Fibroblast of skin of abdomen (primary cell): ENCODE measurements around the gene HECW1.
"Not testable (repeated sequence)": the region's sequence is repeated elsewhere in the genome, so short reads cannot be mapped to it uniquely, and the experiment has no call there.

Source experiments
- DNase-seq: peaks from one replicate; pipeline ENCODE4 v3.0.0-alpha.2; 2013

The HECW1 gene

GRCh38 chr7:43211286-43211685, 98.8 kb downstream of the HECW1 start:
- DNase-seq = no peak

DNA sequence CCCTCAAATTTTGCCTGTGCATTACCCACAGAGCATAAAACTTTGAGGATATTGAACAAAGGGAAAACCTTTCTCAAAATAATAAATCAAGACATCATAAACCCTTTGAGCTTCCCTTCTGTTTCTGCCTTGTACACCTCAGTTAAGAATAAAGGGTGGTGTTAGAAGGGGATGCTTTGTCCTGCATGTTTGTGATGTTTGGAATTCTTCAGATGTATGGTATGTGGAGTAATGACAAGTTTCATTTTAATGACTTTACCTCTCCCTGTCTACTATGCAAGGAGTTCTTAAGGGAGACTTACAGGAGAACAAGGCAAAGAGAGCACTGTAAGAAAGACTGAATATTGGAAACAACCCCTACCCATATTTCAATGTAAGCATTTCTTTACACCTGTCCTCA, 99.2 kb downstream of the HECW1 start:
- peak; percentile 60 for DNase-seq

DNA sequence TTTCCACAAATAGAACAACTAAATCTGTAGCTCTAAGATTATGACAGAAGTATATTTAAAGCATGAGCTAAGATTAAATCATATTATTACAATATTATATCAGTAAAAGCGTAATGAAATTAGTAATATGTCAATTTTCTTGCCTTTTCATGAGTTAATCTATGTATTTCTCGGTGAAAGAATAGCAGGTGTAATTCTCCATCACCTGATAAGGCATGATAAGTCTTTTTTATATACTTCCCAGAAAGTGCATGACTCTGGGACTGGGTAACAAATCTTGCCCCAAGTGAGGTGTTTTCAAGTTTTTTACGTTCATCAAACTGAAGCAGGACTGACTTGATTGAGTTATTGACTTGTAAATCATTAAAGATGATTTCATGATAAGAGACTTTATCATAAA, 100.5 kb downstream of the HECW1 start:
- no peak for DNase-seq

- DNase-seq = no peak
These were observed 102.6 kb downstream of the HECW1 start for GRCh38 chr7:43215061-43215460.

- no peak for DNase-seq
These were observed 104.6 kb downstream of the HECW1 start for GRCh38 chr7:43217055-43217454.

DNA sequence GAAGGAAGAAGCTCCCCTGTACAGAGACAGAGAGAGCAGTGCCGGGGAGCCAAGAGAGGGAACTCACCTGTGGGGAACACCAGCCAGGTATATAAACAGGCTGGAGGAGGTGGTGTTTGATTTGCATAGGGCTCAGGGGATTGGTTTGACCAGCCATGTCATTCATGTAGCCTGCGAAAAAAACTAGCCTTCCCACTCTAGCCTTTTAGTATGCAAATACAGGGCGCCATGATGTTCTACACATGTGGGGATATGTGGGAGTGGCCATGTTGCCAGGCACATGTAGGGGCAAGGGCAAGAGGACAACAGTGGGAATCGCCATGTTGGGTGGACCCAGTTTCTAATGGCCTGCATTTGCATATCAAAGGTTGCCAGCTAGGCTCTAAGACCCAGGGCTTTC, 106.5 kb downstream of the HECW1 start:
- DNase-seq = not testable (repeated sequence)

- DNase-seq = peak; percentile 84
These were observed 107.8 kb downstream of the HECW1 start for GRCh38 chr7:43220250-43220649.

- DNase-seq = no peak
These were observed 108.3 kb downstream of the HECW1 start for GRCh38 chr7:43220742-43221141.

DNA sequence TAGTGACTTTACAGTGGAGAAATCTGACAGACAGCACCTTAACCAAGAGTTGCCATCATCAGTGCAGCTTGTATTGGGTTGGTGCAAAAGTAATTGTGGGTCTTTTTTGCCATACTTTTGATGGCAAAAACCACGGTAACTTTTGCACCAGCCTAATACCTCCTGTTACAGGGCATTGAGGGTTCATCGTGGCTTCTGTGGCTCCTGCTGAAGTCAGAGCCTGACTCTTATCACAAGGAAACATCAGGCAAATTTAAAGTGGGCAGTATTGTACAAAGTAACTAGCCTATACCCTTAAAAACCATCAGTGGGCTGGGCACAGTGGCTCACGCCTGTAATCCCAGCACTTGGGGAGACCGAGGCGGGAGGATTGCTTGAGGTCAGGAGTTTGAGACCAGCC, 117.4 kb downstream of the HECW1 start:
- no peak for DNase-seq

- no peak for DNase-seq
These were observed 119.9 kb downstream of the HECW1 start for GRCh38 chr7:43232366-43232765.

- DNase-seq = no peak
These were observed 121.6 kb downstream of the HECW1 start for GRCh38 chr7:43234073-43234472.

GRCh38 chr7:43234968-43235367, 122.5 kb downstream of the HECW1 start:
- no peak for DNase-seq

GRCh38 chr7:43240565-43240964, 128.1 kb downstream of the HECW1 start:
- DNase-seq = no peak

DNA sequence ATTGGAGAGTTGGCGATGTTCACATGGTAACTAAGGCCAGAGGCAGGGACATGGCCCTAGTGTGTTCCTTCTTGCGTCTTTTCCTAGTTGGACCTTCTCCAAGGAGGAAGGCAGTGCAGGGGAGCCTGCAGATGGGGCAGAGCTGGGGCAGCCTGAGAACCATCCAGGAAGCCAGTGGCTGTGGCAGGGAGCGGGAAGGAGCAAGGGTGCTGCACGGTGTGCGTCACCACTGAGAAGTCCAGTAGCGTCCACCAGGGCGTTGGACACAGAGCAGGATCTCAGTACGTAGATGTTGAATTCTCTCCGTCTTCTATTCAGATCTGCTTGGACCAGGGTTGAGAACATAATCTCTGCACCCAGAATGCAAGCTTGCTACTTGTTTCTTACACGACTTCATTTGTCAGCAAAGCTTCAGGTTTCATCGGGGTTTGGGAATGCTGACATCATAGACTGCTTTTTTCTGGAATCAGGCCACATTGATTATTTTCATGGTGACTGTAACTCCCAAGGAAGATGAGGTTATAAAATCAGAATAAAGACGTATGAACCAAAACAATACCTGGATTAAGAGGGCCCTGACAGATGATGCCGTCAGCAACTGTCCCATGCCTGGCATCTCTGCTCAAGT, 130.3 kb downstream of the HECW1 start:
- DNase-seq = no peak

DNA sequence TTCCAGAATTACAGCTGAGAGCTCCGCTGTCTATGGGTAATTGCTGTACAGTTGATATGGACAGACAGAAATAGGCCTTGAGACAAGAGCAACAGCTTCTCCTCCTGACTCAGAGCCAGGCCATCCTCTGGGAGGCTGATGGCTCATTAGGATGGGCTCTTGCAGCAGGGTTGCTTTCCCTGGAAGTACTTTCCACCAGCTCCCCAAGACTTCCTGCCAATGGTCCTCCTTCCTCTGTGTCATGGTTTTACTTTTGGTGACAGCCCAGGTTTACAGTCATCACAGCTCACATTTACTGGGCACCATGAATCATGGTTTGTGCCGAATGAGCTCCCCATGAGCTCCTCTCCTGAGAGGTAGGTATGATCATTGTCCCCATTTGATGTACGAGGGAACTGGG, 131.8 kb downstream of the HECW1 start:
- no peak for DNase-seq

GRCh38 chr7:43244784-43245183, 132.3 kb downstream of the HECW1 start:
- DNase-seq = no peak

DNA sequence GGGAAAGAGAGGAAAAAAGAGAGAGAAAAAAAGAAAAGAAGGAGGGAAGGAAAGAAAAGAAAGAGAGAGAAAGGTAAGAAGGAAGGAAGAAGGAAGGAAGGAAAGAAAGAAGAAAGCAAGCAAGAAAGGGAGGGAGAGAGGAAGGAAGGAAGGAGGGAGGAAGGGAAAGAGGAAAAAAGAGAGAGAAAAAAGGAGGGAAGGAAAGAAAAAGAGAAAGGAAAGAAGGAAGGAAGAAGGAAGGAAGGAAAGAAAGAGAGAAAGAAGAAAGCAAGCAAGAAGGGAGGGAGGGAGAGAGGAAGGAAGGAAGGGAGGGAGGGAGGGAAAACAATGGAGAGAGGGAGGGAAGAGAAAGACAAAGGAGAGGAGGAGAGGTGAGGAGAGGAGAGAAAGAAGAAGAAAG, 135.3 kb downstream of the HECW1 start:
- DNase-seq = no peak

GRCh38 chr7:43248553-43248952, 136.1 kb downstream of the HECW1 start:
- no peak for DNase-seq

GRCh38 chr7:43248961-43249822, 136.7 kb downstream of the HECW1 start:
- DNase-seq = peak; percentile 22

DNA sequence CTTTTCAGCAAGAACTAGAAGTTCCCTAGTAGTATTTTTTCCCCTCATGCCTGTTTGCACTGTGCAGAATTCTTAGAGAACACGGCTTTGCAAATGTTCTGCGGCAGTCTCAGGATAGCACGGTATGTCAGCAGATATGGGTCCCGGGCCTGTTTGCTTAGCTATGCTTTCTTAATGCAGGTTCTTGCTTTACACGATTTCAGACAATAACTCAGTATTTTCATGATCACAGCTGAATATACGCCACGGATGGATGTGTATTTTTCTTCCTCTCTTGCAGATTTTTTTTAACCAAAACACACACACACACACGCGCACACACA, 137.3 kb downstream of the HECW1 start:
- no peak for DNase-seq

DNA sequence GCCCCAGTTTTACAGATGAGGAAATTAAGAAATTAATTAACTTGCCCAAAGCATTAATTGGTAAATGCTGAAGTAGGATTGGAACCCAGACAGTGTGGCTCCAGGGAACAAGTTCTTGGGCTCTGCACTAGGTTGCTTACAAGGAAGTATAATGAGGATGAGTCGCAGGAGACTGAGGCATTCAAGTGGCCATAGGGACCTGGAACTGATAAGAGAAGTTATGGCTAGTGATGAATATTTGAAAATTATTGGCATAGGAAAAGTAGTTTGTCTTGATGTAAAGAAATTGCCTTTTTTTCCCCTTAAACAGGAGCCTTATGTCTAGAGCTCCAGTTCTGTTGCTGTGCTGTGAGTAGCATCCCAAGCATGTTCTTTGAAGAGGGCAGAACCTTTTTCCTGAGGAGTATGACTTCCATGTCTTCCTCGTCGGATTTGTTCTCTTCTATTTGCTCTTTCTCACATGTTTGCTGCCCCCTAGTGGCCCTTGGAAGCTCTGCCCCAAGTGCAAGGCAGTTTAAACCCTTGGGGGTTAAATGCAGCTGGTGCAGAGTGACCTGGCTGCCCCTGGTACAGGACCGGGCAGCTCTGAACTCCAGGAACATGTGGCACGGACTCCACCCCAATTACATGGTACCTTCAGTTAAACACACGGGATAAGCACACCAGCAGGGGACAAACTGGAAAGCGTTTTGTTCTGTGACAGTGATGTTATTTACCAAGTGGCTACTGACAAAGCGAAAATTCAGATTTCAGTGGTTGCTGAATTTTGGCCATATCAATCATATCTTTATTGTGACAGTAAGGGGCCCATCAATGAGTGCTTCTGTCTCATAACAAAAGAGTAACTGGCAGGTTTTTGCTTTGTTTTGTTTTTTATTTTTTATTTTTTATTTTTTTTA, 148.8 kb downstream of the HECW1 start:
- DNase-seq = peak; percentile 88

DNA sequence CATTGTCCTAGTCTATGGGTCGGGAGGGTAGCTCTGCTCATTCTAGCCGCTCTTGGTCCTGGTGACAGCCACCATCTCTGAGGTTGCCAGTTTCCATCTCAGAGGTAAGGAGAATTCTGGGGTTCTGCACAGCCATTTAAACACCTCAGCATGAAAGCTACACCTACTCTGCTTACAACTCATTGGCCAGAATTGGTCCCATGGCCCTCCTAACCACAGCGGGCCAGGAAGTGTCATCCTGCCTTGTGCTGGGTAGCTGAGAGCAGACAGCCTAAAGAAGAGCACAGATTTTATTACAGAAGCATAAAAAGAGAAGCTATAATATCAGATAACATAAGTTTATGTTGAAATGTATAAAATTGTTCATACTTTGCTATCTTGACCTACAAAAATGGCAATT, 152.7 kb downstream of the HECW1 start:
- DNase-seq = no peak

GRCh38 chr7:43273939-43274719, 161.7 kb downstream of the HECW1 start:
- no peak for DNase-seq
